HG02852 (cell line): Measurements from ENCODE around the gene CADM2.
"Not testable (repeated sequence)": the region's sequence is repeated elsewhere in the genome, so short reads cannot be mapped to it uniquely, and the experiment has no call there.

Source experiments
- ATAC-seq: cut with Tn5 transposase; IDR thresholded peaks from one replicate; pipeline ENCODE4 v1.9.1; 2021; ENCODE audit warnings: mild to moderate bottlenecking, moderate library complexity; ENCODE audit not compliant: unreplicated experiment

CADM2 gene

DNA sequence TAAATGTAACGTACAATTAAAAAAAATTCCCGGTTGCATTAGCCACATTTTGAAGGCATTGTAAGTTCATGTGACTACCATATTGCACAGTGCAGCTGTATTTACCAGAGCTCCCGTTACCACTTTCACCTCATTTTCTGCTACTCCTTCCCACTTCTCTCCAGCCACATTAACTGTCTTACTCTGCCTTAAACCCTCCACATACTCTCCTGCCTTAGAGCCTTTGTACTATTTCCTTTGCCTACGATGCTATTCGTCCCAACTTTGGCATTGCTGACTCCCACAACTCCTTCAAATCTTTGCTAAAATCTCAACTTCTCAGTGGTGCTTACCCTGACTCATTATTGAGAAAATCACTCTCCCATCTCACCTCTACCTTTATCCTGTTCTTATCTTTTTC lies 115.2 kb downstream of the CADM2 start:
- ATAC-seq, result no peak

DNA sequence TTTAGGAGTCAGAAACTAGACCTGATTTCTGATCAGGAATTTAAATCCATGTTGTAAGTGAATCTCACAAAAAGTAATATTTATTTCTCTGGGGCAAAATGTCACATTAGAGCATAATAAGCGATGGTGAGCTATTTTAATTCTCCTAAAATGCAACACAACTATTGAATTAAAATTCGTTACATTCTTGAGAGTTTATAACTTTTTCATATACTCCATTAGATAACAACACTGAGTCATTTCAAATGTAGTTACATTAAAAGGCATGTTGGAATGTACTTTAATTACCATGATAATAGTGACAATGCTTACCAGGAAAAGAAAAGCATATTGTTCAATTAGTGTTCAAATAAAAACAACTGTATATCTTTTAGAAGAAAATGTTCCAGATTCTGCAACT lies 116.9 kb downstream of the CADM2 start:
- no peak for ATAC-seq

DNA sequence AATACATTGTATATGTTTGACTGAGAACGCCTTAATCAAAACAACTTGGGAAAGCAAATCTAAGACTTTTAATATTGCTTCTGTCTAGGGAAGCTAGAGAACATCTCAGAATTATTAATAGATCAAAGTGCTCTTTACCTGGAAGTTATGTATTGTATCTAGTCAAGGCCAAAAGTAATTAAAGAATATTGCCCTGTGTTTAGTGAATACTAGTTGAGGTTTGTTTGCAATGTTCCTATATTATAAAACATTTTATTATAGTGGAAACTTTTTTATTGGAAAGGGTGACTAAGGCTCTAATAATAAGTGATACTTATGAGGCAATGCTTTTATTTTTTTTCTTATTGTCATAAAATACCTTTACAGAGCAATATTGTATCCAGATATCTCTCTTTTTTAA lies 118.2 kb downstream of the CADM2 start:
- no peak for ATAC-seq

DNA sequence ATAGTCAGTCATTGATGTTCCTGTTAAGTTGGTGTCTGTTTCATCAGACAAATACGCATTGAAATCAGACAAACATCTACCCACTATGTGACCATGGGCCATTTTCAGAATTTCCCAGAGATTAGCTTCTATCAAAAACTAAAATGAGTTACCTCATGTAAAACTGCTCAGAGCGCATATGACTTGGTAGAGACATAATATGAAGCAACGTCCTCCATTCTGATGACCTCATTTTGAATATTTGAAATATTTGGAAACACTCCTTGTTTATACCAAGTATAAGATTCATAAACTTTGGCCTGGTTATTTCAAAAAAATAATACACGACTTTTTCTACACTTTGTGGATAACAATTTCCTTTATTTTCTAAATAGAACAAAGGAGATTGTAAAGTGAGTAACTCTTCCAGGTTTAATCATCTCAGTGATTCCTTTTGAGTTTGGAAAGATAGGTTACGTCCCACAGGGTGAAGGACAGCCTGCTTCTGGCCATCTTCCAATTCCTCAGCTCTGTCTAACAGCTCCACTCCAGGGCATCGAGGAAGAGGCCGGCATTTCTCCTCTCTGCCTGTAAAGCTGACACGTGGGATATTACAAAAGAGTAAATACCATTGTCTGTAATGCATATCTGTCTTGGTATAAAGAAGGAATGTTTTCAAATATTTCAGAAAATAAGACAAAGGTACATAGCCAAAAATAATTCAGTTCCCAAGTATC lies 122.6 kb downstream of the CADM2 start:
- no peak for ATAC-seq

DNA sequence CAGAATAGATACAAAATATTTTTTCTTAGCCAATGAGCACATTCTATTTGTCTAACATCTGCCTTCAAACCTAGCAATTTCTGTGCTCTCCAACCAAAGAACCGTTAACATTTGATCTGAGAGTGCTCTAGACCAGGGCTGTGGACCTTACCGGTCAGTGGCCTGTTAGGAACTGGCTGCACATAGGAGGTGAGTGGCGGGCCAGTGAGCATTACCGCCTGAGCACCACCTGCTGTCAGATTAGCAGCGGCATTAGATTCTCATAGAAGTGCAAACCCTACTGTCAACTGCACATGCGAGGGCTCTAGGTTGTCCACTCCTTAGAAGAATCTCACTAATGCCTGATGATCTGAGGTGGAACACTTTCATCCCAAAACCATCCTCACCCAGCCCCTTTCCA lies 131.7 kb downstream of the CADM2 start:
- no peak for ATAC-seq

DNA sequence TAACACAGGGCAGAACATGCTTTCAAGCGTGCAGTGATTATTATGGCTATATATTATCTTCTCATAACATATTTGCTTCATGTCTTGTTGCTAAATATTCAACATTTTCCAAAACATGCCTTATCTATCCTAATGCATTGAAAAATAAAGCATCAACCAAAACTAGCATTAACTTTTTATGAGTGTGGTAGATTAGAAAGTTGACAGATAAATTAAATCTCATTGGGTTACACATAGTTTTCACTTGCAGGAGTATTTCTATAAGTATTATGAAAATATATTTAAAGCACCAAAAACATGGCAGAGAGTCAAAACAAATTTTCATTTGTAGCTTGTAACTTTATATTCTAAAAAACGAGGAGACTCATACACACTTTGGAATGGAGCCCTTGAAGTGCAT lies 141.5 kb downstream of the CADM2 start:
- no peak for ATAC-seq

DNA sequence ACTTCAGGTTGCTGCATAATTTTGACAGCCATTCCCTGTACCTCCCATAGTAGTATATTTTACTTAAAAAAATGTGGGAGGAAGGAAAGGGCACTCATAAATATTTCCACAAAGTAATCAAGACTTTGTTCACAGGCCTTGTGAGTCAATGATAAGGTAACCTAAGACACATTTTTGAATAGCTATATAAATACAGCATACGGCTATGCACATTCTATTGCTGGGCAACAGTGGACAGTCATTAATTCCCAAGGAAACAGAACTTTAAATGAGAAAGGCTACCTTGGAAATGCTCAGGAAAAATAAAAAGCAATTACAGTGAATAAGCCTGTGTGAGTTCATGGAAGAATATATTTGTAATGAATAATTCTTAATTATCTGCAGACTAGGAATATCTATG lies 144.0 kb downstream of the CADM2 start:
- no peak for ATAC-seq

DNA sequence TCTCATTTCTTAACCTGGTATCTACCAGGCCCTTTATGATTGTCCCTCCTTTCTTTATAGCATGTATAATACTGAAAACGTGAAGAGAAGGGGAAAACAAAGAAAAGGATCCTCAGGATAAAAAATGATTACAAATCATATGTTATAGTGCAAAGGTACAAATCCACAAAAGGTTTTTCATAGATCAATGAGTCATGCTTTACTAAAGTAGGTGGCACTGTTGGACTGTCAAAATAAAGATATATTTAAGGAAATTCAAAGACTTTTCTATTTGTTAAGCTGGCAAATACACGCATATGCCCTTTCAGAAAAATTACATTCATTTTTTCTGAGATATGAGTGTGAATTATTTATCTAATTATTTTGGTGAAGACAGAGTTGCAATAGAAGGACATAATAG lies 151.6 kb downstream of the CADM2 start:
- no peak for ATAC-seq

DNA sequence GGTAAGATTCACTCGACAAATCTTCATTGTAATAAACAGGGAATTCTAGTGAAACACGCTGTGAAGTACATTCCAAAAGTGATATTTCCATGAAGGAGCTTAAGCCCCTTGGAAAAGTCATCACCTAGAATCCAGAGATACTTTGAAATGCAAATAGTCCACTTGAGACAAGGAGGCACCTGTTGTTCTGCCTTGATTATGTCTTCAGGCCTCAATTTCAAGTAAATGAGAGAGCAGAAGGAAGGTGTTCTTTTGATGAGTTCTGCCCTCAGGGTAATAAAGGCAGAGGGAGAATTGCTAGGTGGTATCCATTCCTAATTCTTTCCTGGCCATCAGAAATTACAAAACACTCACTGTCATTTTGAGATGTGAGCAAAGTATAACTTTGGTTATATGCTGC lies 162.1 kb downstream of the CADM2 start:
- ATAC-seq, result no peak

DNA sequence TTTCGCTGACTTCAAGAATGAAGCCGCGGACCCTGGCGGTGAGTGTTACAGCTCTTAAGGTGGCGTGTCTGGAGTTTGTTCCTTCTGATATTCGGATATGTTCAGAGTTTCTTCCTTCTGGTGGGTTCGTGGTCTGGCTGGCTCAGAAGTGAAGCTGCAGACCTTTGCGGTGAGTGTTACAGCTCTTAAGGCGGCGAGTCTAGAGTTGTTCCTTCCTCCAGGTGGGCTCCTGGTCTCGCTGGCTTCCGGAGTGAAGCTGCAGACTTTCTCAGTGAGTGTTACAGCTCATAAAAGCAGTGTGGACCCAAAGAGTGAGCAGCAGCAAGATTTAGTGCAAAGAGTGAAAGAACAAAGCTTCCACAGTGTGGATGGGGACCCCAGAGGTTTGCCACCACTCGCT lies 174.1 kb downstream of the CADM2 start:
- ATAC-seq, result not testable (repeated sequence)

DNA sequence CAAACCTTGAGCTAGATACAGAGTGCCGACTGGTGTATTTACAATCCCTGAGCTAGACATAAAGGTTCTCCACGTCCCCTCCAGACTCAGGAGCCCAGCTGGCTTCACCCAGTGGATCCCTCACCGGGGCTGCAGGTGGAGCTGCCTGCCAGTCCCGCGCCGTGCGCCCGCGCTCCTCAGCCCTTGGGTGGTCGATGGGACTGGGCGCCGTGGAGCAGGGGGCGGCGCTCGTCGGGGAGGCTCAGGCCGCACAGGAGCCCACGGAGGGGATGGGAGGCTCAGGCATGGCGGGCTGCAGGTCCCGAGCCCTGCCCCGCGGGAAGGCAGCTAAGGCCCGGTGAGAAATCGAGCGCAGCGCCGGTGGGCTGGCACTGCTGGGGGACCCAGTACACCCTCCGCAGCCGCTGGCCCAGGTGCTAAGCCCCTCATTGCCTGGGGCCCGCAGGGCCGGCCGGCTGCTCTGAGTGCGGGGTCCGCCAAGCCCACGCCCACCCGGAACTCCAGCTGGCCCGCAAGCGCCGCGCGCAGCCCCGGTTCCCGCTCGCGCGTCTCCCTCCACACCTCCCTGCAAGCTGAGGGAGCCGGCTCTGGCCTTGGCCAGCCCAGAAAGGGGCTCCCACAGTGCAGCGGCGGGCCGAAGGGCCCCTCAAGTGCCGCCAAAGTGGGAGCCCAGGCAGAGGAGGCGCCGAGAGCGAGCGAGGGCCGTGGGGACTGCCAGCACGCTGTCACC lies 175.1 kb downstream of the CADM2 start:
- ATAC-seq, result not testable (repeated sequence)

DNA sequence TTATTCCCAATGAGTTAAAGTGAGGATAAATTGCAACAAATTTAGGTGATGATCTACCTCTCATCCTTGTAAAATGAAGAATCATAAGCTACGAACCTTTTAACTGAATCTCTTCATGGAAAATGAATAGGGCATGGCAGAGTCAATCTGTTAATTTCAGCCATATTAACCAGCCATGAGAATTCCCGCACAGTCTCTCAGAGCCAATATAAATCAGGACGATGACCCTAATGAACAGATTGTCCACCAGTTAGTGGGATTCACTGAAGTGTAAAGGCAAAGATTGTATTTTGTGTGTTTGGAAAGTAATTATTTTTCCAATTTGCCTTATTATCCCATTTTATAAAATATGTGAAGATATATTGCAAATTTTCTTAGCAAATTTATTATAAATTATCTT lies 183.8 kb downstream of the CADM2 start:
- no peak for ATAC-seq

DNA sequence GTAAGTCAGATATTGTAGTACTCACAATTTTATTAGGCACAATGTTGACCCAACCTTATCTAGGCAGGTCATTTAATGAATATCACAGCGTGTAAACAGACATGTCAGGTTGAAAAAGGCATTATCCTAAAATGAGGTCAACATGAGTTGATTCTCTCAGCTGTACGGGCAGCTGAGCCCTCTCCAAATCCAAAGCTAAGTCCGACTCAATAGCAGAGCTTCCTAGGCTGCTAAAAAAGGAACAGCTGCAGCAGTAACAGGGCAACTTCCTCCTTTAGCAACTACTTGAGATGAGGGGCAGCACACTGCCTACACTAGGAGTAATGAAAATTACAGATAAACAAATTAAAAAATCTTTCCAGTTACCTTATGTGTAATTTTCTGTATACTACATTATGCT lies 189.2 kb downstream of the CADM2 start:
- no peak for ATAC-seq

DNA sequence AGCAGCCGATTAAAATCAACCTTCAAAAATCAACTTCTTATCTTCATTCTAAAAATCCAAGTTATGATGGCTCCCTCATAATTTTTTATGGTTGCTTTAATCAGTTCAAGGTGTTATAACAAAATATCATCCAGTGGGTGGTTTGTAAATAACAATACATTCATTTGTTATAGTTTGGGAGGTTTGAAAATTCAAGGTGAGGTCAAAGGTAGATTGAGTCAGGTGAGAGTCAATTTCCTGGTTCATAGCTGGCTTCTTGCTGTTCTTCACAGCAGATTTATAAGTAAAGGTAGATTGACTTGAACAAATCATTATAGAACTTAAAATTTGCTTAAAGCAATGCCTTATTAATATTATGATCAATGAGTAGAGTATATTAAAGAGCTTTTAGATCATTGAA lies 192.8 kb downstream of the CADM2 start:
- ATAC-seq, result no peak

DNA sequence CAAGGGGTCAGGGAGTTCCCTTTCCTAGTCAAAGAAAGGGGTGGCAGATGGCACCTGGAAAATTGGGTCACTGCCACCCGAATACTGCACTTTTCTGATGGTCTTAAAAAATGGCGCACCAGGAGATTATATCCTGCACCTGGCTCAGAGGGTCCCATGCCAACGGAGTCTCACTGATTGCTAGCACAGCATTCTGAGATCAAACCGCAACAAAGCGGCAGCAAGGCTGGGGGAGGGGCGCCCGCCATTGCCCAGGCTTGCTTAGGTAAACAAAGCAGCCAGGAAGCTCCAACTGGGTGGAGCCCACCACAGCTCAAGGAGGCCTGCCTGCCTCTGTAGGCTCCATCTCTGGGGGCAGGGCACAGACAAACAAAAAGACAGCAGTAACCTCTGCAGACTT lies 194.5 kb downstream of the CADM2 start:
- not testable (repeated sequence) for ATAC-seq

DNA sequence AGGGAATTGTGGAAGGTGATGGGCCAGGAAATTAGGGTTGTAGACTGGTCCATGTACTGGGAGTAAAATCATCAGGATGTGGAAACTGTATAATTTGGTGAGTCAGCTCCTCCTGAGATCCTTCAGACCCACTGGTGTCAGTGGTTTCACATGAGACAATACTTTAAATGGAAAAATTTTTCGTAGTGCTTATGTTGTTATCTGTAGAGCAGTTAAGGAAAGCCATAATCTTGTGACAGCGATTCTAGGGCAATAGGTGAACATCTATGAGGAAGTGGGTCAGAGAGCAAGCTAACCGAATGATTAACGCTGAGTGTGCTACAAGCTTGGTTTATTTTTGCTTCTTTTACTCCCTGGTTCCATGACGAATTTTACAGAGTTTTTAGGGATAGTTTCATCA lies 200.6 kb downstream of the CADM2 start:
- ATAC-seq, result no peak

DNA sequence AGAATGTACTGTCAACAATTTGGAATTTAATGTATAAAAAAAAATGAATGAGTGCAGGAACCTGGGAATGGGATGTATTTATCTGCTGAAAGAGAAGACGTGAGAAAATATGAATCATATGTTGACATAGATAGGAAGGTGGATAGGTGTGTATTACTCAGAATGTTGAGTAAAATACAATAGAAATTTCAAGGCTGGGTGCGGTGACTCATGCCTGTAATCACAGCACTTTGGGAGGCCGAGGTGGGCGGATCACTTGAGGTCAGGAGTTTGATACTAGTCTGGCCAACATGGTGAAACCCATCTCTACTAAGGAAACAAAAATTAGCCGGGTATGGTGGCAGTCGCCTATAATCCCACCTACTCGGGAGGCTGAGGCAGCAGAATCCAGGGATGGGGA lies 202.8 kb downstream of the CADM2 start:
- no peak for ATAC-seq

DNA sequence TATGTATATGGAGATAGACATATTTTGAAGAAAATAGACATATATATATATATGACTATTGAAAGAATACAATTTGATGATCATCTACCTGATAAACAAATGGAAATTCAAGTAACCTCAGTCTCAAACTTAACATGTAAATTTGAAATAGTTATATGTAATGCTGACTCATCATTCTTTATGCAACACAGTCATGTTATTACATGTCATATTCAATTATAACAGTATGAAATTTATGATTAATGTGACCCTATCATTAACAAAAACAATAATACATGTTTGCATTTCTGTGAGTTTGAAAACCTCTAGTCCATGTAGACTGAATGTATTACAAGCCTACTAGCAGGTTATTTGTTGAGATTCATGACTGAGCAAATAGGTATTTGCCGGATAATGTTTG lies 204.1 kb downstream of the CADM2 start:
- ATAC-seq, result no peak

DNA sequence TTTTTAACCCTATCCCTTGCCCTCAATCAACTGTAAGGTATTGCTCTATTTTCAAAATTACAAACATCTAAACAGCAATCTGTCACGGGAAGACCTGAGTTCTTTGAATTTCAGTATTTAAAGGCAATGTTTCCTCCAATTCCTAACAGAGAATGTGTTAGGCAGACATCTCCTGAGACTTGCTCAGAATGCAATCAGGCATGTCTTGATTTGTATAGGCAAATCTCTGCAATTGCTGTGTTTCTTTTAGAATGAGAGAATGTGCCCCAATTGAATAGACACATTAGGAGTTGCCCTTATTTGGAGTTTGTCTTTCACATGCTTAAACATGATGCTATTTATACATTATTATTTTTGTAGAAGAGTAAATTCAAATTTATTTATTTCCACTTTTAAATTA lies 205.6 kb downstream of the CADM2 start:
- ATAC-seq, result no peak

DNA sequence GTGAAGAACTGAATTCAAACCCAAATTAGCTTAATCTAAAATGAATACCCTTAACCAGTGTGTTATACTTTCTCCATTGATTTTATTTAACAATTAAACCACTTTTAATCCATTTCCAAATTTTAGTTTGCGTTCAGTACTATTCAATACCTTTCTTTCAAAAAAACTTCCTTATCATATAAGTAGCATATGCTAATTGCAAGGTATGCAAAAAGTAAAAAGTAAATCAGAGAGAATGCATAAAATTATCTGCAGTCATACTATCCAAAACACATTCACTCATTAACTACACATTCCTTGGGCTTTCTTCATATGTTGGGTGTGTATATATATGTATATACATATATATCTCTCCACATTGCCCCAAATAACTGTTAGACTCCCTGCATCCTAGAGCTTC lies 208.8 kb downstream of the CADM2 start:
- no peak for ATAC-seq

DNA sequence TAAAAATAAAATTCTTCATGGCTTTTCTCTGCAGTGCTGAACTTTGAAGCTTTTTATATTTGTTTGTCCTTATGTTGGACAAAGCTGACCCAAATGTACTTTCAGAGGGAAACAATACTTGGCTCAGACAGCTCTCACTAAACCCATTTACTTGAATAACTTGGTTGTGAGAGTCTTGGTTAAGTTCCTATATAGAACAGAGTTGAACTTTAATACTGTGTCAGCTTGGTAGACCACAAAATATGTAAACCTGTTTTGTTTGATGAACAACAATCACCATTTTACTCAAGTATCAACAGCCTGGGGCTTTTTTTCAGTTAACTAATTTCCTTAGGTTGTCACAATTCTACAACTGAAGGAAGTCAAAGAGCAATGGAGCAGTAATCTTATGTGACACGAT lies 211.9 kb downstream of the CADM2 start:
- no peak for ATAC-seq

DNA sequence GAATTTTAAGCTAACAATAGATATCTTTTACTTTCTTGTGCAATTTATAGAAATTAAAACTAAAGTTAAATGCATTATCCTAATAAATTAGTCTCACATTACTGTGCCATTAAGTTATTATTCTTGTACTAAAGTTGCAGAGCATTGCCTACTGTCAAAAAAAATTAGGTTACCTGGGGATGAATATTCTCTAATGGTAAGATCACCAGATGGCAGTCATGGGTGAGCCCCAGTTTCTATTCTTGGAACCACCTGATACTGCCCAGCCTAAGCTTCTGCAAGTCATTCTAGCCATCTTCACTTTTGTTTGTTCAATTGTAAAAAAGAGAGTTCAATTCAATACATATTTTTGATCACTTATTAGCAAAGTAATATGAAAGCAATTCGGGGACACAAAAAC lies 213.2 kb downstream of the CADM2 start:
- ATAC-seq, result no peak

DNA sequence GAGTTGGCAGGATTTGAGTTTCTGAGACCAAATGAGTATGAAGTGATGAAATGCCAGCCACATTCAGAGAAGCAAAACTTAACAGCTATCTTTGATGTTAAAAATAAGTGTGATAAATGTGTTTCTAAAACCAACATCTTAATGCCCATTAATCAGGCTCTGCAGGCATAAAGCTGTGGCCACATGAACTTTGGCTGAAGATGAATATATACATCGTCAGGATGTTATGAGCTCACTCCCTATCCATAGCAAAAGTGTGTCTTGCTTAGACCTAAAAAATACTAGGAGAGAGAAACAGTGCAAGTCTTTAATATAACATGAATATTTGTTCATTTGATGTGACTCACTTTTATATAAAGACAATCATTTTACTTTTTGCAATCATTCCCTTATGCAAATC lies 218.0 kb downstream of the CADM2 start:
- ATAC-seq, result no peak
